CD4-positive, alpha-beta T cell treated with Interleukin-1 beta for 1 hour (primary cell): ENCODE data around the gene RHOT1.
"Not testable (repeated sequence)": the region's sequence is repeated elsewhere in the genome, so short reads cannot be mapped to it uniquely, and the experiment has no call there.

ENCODE experiments used
- DNase-seq, 2 donors: peaks; one replicate each; pipeline ENCODE4 v3.0.0-alpha.2; 2020 to 2022

RHOT1 gene

DNA sequence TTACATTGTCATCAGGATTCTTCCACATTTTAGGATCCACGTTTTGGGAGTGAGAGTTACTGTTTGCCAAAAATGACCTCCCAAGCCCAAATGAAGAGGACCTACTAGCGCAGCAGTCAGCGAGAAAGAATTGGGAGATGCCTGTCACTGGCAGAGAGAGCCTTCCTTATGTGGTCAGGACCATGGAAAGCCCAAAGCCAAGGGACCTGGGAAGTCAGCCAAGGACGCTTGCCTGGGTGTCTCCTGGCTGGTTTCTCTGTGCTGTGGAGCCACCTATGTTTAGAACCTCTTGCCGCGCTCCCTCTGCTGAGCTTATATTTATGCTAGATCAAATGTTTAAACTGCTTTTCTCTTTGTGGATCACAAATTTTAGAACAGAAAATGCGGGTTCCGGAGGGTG is 98.4 kb downstream of the RHOT1 start:
- no peak for DNase-seq

DNA sequence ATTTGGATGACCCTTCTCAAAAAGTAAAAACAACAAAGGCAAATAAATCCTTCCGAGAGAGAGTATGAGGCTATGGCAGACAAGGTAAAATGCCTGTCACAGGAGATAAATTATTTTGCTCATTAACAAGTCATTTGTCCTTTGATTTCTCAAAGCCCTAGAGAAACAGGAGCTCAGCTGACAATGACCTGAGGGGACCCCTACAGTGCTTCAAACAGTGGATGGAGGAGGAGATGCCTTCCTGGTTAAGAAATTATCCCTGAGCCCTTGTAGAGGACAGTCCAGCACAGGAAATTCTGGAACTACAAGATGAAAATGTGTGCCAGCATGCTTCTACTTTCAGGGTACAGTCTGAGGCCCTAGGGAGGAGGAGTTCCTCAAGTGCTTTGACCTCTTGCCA is 99.3 kb downstream of the RHOT1 start:
- DNase-seq = no peak

DNA sequence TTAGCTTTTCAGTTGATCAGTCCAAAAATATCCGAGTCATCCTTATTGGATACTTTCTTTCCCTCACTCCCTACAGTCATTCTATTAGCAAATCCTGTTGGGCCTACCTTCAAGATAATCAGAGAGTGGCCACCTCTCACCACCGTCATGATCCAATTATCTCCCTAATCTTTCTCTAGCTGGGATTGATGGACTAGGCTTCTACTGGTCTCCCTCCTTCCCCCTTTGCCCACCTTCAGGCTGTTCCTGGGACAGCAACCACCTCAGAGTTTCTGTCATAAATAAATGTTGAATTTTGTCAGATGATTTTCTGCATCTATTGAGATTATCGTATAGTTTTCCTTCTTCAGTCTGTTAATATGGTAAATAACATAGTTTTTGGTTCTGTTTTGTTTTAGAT is 107.2 kb downstream of the RHOT1 start:
- no peak for DNase-seq

DNA sequence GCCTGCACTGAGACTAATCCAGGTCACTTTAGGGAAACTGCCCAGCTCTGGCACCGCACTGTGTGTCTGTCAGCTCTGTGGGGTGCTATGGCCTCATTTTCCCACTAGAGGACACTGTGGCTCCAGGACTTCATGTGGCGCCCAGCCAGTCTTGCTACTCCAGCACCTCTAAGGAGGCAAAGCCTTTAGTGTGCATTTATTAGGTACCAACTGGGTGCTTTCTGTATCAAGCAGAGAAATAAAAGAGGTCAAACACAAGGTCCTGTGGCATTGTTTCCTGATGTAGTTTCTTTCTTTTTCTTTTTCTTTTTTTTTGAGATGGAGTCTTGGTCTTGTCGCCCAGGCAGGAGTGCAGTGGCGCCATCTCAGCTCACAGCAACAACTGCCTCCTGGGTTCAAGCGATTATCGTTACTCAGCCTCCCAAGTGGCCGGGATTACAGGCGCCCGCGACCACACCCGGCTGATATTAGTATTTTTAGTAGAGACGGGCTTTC is 110.9 kb downstream of the RHOT1 start:
- DNase-seq = peak; percentile 66

DNA sequence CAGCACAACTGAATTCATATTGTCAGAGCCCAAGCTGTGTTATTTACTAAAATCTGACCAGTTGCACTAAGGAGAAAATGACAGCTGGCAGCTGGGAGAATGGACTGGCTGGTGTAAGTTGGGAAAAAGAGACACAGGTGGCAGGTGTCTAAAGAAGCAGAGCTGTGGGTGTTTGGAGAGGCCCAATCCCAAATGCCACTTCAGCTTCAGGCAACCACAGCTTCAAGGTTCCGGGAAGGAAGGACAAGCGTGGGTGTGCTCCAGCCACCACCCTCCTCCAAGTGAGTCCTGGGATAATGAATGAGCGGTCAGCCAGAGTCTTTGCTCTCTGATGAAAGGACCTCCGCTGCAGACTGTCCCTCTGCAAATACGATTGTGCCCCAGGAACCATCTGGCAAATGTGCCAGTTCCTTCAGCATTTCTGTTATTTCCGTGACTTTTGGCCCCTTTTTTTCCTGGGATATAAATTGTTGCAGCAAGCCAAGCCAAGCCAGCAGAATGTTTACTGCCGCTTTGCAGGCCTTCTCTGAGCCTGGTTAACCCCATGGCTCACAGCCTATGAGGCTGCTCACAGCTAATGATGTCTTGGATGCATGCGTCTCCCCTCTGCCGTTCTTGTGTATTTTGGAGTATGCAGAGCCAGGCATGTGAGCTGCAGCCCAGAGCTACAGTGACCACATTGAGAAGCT is 113.9 kb downstream of the RHOT1 start:
- DNase-seq = no peak

DNA sequence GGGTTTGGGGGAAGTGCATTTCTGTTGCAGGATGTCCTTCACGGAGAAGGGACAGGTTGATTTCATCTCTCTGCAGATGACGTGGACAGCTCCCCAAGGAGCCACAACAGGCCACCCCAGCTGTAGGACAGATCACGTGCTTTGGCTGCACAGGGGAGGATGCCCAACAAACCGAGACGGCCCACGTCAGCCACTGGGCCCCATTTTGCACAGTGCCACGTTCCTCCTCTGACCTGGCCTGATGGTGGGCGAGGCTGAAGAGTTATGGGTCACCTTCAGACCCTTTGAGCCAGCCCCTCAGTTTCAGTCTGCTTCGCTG is 114.4 kb downstream of the RHOT1 start:
- DNase-seq = no peak

DNA sequence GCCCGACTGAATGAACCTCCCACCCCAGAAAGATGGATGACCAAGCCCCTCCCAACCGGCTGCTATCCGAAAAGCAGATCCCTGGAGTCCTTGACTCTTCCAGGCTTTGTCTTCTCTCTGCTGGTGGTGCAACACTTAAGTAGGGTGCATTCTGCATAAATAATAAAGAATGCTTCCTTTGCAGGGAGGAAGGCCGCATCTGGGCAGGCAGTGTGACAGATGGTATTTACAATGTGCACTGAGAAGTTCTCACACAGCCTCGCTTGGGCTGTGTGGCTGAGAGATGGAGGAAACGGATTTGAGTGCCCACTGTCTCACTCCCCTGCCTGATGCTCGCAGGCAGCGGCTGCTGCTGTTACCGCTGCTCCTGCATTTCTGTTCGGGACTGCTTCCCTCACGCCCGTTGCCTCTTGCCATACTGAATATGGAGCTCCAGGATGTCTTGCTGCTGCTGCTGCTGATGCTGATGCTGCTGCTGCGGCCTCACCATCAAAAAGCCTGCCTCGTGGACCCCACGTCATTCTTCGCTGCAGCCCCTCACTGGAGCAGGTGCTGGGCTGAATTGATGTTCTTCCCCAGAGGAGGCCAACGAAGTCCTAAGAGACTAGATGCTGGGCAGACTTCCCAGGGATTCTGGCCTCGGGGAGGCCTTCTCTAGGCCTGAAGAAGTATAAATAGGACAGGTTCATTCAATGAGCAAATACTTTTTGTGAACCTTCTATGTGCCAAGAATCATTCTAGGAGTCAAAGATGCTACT is 116.3 kb downstream of the RHOT1 start:
- no peak for DNase-seq

DNA sequence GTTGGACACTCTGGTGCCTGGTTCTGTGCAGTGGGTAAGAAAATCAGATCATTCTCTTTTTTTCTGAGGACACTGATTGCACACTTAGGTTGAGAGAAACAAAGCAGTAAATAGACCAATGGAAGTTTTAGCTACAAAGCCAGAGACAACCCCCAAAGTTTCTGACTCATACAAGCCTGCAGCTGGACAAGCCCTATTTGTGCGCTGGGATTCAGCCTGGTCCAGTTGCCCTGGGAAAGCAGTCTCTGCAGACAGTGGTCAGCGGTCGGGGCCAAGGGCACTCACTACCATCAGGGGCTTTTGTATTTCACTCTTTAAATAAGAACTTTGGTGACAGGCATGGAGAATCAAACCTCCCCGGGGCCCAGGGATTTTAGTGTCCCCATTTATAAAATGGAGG is 117.3 kb downstream of the RHOT1 start:
- DNase-seq = no peak

DNA sequence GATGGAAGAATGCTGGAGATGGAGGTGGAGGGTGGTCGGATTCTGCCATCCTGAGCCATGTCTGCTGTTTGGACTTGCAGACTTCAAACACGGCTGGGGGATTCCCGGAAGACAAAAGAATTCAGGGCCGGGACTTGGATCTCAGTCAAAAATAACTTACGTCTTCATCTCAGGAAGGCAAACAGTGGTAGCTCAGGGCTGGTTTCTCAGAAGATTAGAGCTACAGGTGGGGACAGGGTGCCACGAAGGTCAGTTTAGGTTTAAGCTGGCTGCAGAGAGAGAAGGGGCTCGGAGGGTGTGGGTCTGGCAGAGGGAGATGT is 119.1 kb downstream of the RHOT1 start:
- no peak for DNase-seq

DNA sequence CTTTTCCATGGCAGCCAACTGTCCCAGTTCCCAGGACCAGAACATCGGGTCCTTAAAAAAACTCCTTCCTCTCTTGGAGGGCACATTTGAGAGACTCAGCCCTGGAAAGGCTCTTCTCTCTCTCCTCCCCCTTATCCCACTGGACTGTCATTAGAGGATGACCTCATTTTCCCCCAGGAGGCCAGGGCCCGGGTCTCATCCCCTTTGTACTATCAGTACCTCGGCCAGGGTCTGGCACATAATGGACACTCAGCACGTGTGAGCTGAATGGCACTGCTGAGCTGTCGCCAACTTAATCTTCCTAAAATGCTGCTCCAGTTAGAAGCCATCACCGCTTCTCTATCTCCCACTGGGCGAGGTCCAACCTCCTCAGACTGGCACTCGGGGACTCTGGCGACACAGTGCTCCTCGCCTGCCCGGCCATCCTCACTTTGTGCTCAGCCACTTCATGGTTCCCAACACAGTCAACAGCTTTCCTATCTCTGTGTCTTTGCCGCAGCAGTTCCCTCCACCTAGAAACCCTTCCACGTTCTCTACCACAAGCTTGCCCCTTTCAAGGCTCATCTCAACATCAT is 119.7 kb downstream of the RHOT1 start:
- no peak for DNase-seq

DNA sequence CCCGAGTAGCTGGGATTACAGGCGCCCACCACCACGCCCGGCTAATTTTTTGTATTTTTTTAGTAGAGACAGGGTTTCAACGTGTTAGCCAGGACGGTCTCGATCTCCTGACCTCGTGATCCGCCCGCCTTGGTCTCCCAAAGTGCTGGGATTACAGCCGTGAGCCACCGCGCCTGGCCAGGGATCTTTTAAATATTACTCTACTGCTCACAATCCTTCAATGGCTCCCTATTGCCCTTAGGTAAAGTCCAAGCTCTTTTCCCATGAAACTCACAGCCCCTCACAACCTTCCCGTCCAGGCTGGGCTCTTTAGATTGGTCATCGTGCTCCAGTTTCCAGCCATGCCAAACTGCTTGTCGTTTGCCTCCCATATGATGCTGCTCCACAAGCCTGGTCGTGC is 121.2 kb downstream of the RHOT1 start:
- DNase-seq = not testable (repeated sequence)

DNA sequence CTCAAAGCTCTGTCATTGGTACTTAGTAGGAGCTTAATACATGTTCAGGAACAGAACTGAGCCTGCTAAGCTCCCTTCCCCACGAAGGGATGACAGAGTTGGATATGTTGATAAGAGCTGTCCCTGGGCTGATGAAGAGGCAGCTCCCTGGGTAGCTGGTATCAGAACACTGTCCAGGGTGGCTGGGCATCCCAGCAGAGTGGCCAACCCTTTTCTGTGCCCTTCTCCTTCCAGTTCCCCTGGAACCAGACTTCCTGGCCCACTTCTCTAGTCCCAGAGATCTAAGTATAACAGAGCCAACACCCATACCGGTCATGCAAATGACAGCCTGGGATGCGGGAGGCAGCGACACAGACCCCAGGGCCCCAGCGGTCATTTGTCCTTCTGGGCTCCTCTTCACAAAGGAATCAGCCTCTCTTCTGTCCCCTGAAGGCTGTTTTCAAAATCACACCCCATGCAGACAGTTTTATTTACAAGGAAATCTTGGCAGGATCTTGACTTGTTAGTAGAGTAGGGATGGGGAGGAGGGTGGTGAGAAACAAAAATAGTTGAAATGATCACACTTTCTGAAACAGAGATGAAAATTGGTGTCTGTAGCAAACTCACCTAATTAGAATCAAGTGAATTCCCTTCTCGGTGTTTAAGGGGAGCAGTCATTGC is 122.0 kb downstream of the RHOT1 start:
- no peak for DNase-seq

DNA sequence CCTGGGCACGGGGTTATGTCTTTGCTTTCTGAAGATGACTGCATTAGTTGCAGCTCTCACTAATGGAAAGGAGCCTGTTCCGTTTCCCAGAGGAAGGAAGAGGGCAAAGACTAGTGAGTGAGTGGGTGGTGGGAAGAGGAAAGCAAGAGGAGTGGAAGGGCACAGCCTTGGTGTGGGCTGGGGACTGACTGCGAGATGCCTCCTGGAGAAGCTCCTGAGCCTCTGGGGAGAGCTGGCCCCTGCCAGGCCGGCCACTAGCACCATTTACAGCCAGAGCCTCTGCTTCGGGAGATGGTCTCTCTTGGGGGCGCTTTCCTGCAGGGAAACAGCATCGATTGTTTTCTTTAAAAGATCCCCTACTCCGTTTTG is 122.5 kb downstream of the RHOT1 start:
- DNase-seq = no peak

DNA sequence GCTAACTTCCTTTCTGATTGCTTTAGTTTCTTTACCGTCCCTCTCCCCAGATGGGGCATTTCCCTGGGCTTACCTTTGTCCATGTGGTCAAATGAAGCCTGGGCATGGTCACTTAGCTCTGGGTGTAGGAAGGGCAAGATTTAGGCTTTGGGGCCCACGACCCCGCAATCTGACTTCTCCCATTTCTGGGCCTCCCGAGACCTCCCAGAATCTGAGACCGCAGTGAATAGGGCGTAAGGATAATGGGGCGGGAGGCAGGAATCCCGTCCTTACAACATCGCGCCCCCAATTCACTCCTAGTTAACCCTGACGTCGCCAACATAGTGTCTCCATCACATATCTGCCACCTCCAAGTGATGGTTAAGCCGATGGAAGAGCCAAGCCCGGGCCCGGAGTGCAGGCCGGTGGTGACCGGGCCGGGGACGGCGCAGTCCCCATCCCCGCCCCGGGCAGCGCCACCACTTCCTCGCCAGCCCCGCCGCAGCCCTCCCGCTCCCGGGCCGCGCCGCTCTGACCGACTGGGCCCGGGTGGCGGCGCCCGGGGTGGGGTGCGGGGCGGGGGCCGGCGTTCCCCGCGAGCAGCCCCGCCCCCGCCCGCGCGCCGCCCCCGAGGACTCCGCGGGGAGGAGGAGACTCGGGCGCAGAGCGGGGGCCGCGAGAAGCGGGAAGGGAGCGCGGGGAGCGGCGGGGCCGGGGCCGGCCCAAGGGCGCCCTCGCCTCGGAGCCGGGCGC is 123.1 kb downstream of the RHOT1 start, which contains the start of gene RHBDL3:
Gene RHBDL3, plus strand, starts transcription at position 641 of the 732 bp plus-strand sequence. CDS start 358 bp downstream, outside the sequence.
- peak; percentile 9 to 24 for DNase-seq

DNA sequence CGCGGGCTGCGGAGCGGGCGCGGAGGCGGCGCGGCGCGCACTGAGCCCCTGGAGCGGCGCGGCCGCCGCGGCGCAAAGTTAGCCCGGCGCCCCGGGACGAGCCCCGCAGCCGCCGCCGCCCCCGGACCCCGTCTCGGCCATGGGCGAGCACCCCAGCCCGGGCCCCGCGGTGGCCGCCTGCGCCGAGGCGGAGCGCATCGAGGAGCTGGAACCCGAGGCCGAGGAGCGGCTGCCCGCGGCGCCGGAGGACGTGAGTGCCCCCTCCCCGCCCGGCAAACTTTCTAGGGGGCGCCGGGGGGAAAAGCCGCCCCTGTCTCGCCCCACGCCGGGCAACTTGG is 123.7 kb downstream of the RHOT1 start:
- no peak for DNase-seq

DNA sequence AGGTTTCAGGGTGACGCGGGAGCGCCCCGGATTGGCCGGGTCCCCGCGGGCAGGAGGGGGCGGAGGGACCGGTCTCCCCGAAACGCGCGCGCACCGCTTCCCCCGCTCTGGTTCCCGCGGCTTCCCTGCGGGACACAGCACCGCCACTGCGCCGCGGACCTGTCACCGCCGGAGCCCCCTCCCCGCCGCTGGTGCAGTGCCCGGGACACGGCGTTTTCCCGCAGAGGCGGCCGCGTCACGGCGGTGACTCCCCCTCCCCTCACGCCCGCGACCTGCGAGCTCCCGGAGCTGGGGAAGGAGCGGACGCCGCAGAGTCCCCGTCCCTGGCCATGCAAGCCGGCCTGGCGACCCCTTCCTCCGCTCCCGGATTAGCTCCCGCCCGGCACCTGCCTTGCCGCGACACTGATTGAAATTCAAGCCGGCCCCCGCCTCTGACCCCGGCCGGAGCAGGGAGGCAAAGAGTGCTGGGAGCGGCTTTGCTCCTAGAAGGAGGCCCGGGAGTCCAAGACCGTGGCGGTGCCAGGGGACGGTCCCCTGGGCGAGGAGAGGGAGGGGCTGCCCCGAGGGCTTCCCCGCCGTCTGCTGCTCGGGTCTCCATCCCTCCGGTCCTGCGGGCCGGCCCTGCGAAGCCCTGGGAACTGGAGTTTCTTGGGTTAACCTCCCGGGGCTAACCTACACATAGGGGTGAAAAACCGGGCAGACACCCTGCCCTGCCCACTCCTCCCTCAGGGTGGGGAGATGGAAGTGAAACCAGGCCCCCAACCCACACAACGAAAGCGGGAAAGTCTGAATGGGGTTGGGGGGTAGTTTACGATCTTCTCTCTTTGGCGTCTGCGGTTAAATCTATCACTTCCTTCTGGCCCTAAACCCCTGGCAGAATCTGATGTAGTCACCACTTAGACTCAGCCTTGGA is 124.3 kb downstream of the RHOT1 start:
- no peak for DNase-seq

DNA sequence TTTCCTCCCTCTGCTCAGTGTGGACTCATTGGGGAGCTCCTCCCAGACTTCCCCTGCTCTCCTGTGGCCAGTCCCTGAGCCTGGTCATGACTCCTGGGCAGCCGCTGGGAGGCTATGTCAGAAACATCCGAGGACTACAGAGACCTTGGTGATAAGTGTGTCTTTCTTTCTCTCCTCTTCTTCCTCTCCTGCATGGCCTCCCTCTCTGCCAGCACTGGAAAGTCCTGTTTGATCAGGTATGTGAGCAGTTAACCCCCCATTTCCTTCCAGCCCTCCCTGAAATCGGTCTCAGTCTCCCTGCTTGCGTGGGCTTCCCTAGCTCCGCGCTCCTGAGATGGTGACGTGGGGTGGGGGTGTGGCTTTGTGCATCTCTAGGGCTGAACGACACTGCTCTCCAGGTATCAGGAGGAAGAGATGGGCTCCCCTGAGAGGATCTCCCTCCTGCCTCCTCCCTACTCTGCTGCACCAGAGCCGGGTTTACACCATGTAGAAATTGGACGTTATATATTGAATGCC is 125.4 kb downstream of the RHOT1 start:
- no peak for DNase-seq

DNA sequence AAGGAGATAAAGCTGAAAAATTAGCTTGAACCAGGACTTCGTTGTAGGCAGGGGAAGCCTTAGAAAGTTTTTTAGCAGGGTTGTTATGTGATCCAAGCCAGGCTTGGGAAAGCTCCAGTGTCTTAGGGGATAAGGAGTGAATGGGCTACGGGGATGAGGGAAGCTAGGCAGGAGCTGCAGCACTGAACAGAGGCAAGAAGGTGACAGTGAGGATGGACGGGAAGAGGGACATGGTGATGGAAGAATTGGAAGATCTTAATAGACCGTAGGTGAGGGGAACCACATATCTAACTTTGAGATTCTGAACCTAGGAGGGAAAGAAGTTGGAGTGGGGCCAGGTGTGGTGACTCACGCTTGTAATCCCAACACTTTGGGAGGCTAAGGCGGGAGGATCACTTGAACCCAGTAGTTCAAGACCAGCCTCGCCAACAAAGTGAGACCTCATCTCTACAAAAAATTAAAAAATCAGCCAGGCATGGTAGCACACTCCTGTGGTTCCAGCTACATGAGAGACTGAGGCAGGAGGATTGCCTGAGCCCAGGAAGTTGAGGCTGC is 126.5 kb downstream of the RHOT1 start:
- DNase-seq = no peak

DNA sequence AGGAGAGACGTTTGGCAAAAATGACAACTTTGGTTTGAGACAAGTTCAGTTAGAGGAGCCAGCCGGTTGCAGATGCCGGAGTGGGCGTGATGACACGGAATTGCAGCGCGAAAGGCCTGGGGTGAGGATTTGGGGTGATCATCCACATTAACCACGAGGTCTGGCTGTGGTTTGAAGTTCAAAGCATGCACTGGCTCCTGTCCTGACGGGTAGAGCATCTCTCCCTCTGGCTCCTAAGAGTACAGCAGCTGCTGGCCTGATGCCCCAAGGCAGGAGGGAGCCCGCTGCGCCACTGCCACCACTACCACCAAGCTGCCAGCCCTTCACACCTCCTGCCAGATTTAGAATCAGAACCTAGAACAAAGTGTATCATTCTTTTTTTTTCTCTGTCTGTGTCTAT is 127.1 kb downstream of the RHOT1 start:
- no peak for DNase-seq

DNA sequence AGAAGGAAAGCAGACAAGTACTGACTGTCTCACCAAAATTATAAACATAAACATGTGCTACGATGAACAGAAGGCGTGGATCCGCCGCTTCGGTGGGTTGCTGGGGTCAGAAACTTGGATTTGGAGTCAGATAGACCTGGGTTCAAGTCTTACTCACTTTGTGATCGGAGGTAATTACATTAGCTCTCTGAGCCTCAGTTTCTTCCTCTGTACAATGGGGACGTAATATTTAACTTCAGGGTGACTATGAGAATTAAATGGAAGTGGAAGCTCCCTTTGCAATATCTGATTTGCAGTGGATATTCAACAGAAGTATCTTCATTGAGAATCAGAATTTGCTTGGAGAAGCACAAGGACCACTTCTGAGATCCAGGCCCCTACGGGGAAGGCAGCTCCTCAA is 129.5 kb downstream of the RHOT1 start:
- no peak for DNase-seq

DNA sequence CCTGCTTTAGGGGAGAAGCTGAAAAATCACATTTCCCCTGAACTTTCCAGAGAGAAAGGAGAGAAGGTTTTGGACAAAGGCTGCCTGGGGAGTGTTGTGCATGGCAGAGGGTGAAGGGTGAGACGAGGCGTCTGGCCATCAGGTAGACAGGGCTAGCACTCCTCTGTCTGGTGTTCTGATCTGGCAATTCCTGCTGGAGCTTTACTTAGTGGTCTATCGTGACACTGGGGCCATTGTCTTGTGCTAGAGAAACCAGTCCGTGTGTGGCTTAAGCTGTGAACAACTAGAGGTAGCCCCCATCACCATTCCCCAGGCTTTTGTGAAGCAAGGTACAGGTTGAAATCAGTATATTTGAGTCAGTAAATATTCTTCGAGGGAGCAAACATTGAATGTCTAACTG is 131.8 kb downstream of the RHOT1 start:
- DNase-seq = no peak

DNA sequence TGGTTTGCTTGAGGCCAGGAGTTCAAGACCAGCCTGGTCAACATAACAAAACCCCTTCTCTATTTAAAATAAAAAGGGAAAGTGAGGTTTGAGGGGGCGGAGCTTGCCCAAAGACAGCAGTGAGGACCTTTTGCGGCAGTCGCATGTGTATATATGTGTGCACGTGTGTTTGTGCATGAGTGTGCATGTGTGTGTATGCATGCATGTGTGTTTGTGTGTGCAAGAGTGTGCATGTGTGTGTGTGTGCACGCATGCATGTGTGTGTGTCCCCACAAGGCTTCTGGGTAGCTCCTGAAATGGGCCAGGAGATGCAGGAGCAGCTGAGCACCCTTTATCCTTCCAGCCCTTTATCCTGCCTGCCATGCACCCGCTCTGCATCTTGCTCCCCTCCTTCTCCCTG is 132.3 kb downstream of the RHOT1 start:
- DNase-seq = no peak
